Progenitor cell of endocrine pancreas (in vitro differentiated cells): Measurements from ENCODE around the gene DPP6. TPM values are rescaled to one million over a fixed set of nuclear protein-coding genes. Genes with fewer than 3 reads are reported as not detected.
"Not testable (repeated sequence)": the region's sequence is repeated elsewhere in the genome, so short reads cannot be mapped to it uniquely, and the experiment has no call there.

Experiments
- DNase-seq: peaks from one replicate; pipeline ENCODE4 v3.0.0; 2021; ENCODE audit warnings: low spot score; ENCODE audit not compliant: unreplicated experiment
- H3K27ac Mint-ChIP-seq: 2 replicates; pipeline ENCODE4 v1.8.0; 2021; ENCODE audit warnings: mild to moderate bottlenecking, moderate library complexity, mixed read lengths
- H3K27me3 Mint-ChIP-seq: 2 replicates; pipeline ENCODE4 v1.8.0; 2021; ENCODE audit warnings: mixed read lengths
- H3K36me3 Mint-ChIP-seq: 2 replicates; pipeline ENCODE4 v1.8.0; 2022; ENCODE audit warnings: mixed read lengths; ENCODE audit not compliant: insufficient read depth
- H3K4me1 Mint-ChIP-seq: 2 replicates; pipeline ENCODE4 v1.8.0; 2021; ENCODE audit warnings: low read depth, mixed read lengths
- H3K4me3 Mint-ChIP-seq: 2 replicates; pipeline ENCODE4 v1.8.0; 2021; ENCODE audit warnings: low read depth, mild to moderate bottlenecking, moderate library complexity, mixed read lengths
- H3K9me3 Mint-ChIP-seq: 2 replicates; pipeline ENCODE4 v1.8.0; 2021; ENCODE audit warnings: low read depth, mixed read lengths
- CTCF ChIP-seq: fragments of 200-600 bp; sonication (generic); IDR thresholded peaks from one replicate; pipeline ENCODE4 v1.5.0; 2021; ENCODE audit warnings: antibody characterized with exemption, mild to moderate bottlenecking; ENCODE audit not compliant: unreplicated experiment
- total RNA-seq: library from RNA; stranded (reverse); gene quantifications from 2 replicates; pipeline ENCODE4 v1.2.1, GENCODE V29; 2021

Gene DPP6
- total RNA-seq, 1 donor from 2014 or later: 13.4 TPM

- H3K4me1 Mint-ChIP-seq, H3K27ac Mint-ChIP-seq, DNase-seq, H3K9me3 Mint-ChIP-seq, H3K36me3 Mint-ChIP-seq: not testable (repeated sequence)
- peaks cover 32% of the 10 kb centered on the region for H3K27me3 Mint-ChIP-seq
- peak overlapping the region; percentile 60 for H3K4me3 Mint-ChIP-seq
Measured at GRCh38 chr7:154052530-154053252, 493 bp downstream of the DPP6 start.

GRCh38 chr7:154053466-154054312, 1.5 kb downstream of the DPP6 start:
- not testable (repeated sequence) for H3K9me3 Mint-ChIP-seq, H3K4me1 Mint-ChIP-seq, H3K27ac Mint-ChIP-seq, H3K36me3 Mint-ChIP-seq, DNase-seq
- peak overlapping the region; percentile 12 for H3K4me3 Mint-ChIP-seq
- H3K27me3 Mint-ChIP-seq: peaks cover 31% of the 10 kb centered on the region

- H3K4me3 Mint-ChIP-seq, H3K4me1 Mint-ChIP-seq: not testable (repeated sequence)
- H3K27me3 Mint-ChIP-seq: peaks cover 31% of the 10 kb centered on the region
Measured at GRCh38 chr7:154054664-154055063, 2.5 kb downstream of the DPP6 start.

GRCh38 chr7:154055491-154056106, 3.4 kb downstream of the DPP6 start:
- peaks cover 27% of the 10 kb centered on the region for H3K27me3 Mint-ChIP-seq
- DNase-seq: peak; percentile 67
- not testable (repeated sequence) for H3K27ac Mint-ChIP-seq, H3K9me3 Mint-ChIP-seq, H3K4me3 Mint-ChIP-seq, H3K36me3 Mint-ChIP-seq, H3K4me1 Mint-ChIP-seq

More at GRCh38 chr7:154054664-154055063, 2.5 kb downstream of the DPP6 start:
- not testable (repeated sequence) for H3K36me3 Mint-ChIP-seq, H3K9me3 Mint-ChIP-seq, DNase-seq, H3K27ac Mint-ChIP-seq
- peak; percentile 18 for TF ChIP-seq CTCF

GRCh38 chr7:154058783-154059182, 6.6 kb downstream of the DPP6 start:
- H3K27me3 Mint-ChIP-seq: peaks cover 22% of the 10 kb centered on the region
- H3K27ac Mint-ChIP-seq: not testable (repeated sequence)

GRCh38 chr7:154060551-154060950, 8.4 kb downstream of the DPP6 start:
- not testable (repeated sequence) for H3K36me3 Mint-ChIP-seq, DNase-seq, H3K4me1 Mint-ChIP-seq, H3K4me3 Mint-ChIP-seq, H3K27ac Mint-ChIP-seq, H3K9me3 Mint-ChIP-seq
- H3K27me3 Mint-ChIP-seq: peaks cover 11% of the 10 kb centered on the region

More at GRCh38 chr7:154058783-154059182, 6.6 kb downstream of the DPP6 start:
- not testable (repeated sequence) for DNase-seq, H3K9me3 Mint-ChIP-seq, H3K4me1 Mint-ChIP-seq, H3K36me3 Mint-ChIP-seq, H3K4me3 Mint-ChIP-seq

- not testable (repeated sequence) for DNase-seq, H3K27ac Mint-ChIP-seq, H3K36me3 Mint-ChIP-seq, H3K4me3 Mint-ChIP-seq, H3K4me1 Mint-ChIP-seq, H3K9me3 Mint-ChIP-seq
- TF ChIP-seq CTCF: peak; percentile 80
- H3K27me3 Mint-ChIP-seq: peaks cover 21% of the 10 kb centered on the region
Measured at GRCh38 chr7:154071833-154072232, 19.6 kb downstream of the DPP6 start.

- not testable (repeated sequence) for H3K4me3 Mint-ChIP-seq, H3K9me3 Mint-ChIP-seq, H3K36me3 Mint-ChIP-seq, DNase-seq, H3K4me1 Mint-ChIP-seq, H3K27ac Mint-ChIP-seq
- H3K27me3 Mint-ChIP-seq: peaks cover 21% of the 10 kb centered on the region
Measured at GRCh38 chr7:154072395-154073181, 20.4 kb downstream of the DPP6 start.

GRCh38 chr7:154078523-154078922, 26.3 kb downstream of the DPP6 start:
- not testable (repeated sequence) for H3K27ac Mint-ChIP-seq, H3K36me3 Mint-ChIP-seq, H3K27me3 Mint-ChIP-seq, H3K4me1 Mint-ChIP-seq, DNase-seq, H3K9me3 Mint-ChIP-seq, H3K4me3 Mint-ChIP-seq

GRCh38 chr7:154080249-154080648, 28.1 kb downstream of the DPP6 start:
- H3K27me3 Mint-ChIP-seq, H3K27ac Mint-ChIP-seq, H3K4me3 Mint-ChIP-seq, DNase-seq, H3K9me3 Mint-ChIP-seq, H3K4me1 Mint-ChIP-seq, H3K36me3 Mint-ChIP-seq: not testable (repeated sequence)
